GM21619 (cell line): ENCODE data around the gene DLG5.

Experiments
- ATAC-seq: cut with Tn5 transposase; IDR thresholded peaks from one replicate; pipeline ENCODE4 v1.9.1; 2021; ENCODE audit not compliant: unreplicated experiment

DLG5 gene

GRCh38 chr10:77846718-77847311 lies 79.7 kb downstream of the DLG5 start:
- ATAC-seq = peak; percentile 82

GRCh38 chr10:77845451-77845850 lies 81.1 kb downstream of the DLG5 start:
- ATAC-seq = no peak

GRCh38 chr10:77844713-77845445 lies 81.7 kb downstream of the DLG5 start:
- no peak for ATAC-seq

GRCh38 chr10:77844177-77844576 lies 82.4 kb downstream of the DLG5 start:
- ATAC-seq = no peak

GRCh38 chr10:77843264-77843663 lies 83.3 kb downstream of the DLG5 start:
- ATAC-seq = no peak

GRCh38 chr10:77842652-77843212 lies 83.8 kb downstream of the DLG5 start:
- ATAC-seq = no peak

- no peak for ATAC-seq
These were observed 84.7 kb downstream of the DLG5 start for GRCh38 chr10:77841711-77842375.

- no peak for ATAC-seq
These were observed 85.9 kb downstream of the DLG5 start for GRCh38 chr10:77840636-77841035.

- no peak for ATAC-seq
These were observed 88.5 kb downstream of the DLG5 start for GRCh38 chr10:77837925-77838595.

GRCh38 chr10:77837248-77837924 lies 89.2 kb downstream of the DLG5 start:
- peak; percentile 94 for ATAC-seq

GRCh38 chr10:77836299-77836820 lies 90.2 kb downstream of the DLG5 start:
- peak; percentile 48 for ATAC-seq

- ATAC-seq = no peak
These were observed 90.9 kb downstream of the DLG5 start for GRCh38 chr10:77835669-77836086.

GRCh38 chr10:77834943-77835668 lies 91.4 kb downstream of the DLG5 start:
- ATAC-seq = no peak

- ATAC-seq = no peak
These were observed 92.0 kb downstream of the DLG5 start for GRCh38 chr10:77834540-77834939.

GRCh38 chr10:77833792-77834191 lies 92.8 kb downstream of the DLG5 start:
- ATAC-seq = no peak

- no peak for ATAC-seq
These were observed 93.3 kb downstream of the DLG5 start for GRCh38 chr10:77833225-77833624.

GRCh38 chr10:77832238-77832637 lies 94.3 kb downstream of the DLG5 start:
- ATAC-seq = no peak

GRCh38 chr10:77829356-77829755 lies 97.2 kb downstream of the DLG5 start:
- ATAC-seq = no peak

GRCh38 chr10:77828377-77828776 lies 98.2 kb downstream of the DLG5 start:
- ATAC-seq = no peak

- no peak for ATAC-seq
These were observed 99.2 kb downstream of the DLG5 start for GRCh38 chr10:77827366-77827765.
